Stimulated activated CD4-positive, alpha-beta T cell treated with anti-CD3 and anti-CD28 coated beads, Interleukin-15, amount 100 ng/mL, for 1 hour (primary cell): ENCODE measurements around the gene USP20.

Experiments used
- DNase-seq, 2 donors: peaks; one replicate each; pipeline ENCODE4 v3.0.0-alpha.2; 2020; ENCODE audit warnings: low read depth in 1 of 2, low spot score in 1 of 2

Gene USP20

GRCh38 chr9:129914051-129914450 lies 78.8 kb downstream of the USP20 start:
- DNase-seq = no peak

- DNase-seq = no peak
Observed at GRCh38 chr9:129916707-129917106, 81.4 kb downstream of the USP20 start.

GRCh38 chr9:129918296-129918950 lies 83.2 kb downstream of the USP20 start:
- no peak for DNase-seq

GRCh38 chr9:129919277-129919676 lies 84.0 kb downstream of the USP20 start:
- no peak for DNase-seq

GRCh38 chr9:129919841-129920240 lies 84.6 kb downstream of the USP20 start:
- no peak for DNase-seq

GRCh38 chr9:129921905-129922304 lies 86.6 kb downstream of the USP20 start:
- no peak for DNase-seq

- no peak for DNase-seq
Observed at GRCh38 chr9:129923589-129923988, 88.3 kb downstream of the USP20 start.

- DNase-seq = no peak
Observed at GRCh38 chr9:129929496-129930125, 94.4 kb downstream of the USP20 start.

GRCh38 chr9:129930743-129931142 lies 95.5 kb downstream of the USP20 start:
- no peak for DNase-seq
